Lung (tissue), 12 donors: Measurements from ENCODE around the gene RAB7B. TPM values are rescaled to one million over a fixed set of nuclear protein-coding genes. Genes with fewer than 3 reads are reported as not detected.
A peak's percentile ranks its signal among the peaks of the same experiment; 100 is the strongest.

Source experiments
- ATAC-seq: fragments of 200-7000 bp; cut with Tn5 transposase; one replicate; pipeline ENCODE4 v1.9.1; 2020; ENCODE audit warnings: moderate number of reproducible peaks; ENCODE audit not compliant: insufficient read depth, low FRiP score
- DNase-seq, 3 donors: peaks; one replicate each; pipeline ENCODE4 v3.0.0-alpha.2; 2013 to 2017
- H3K27ac ChIP-seq, 2 donors: one replicate each; pipeline ENCODE4 v1.5.1; 2013; ENCODE audit warnings: mild to moderate bottlenecking in 2 of 2, moderate library complexity in 2 of 2, control low read depth in 1 of 2, inconsistent platforms in 1 of 2, low read depth in 1 of 2, low read length in 1 of 2
- H3K27me3 ChIP-seq, 3 donors: one replicate each; pipeline ENCODE4 v1.5.1; 2013; ENCODE audit warnings: low read length in 2 of 3; ENCODE audit not compliant: control insufficient read depth in 3 of 3, insufficient read depth in 3 of 3
- H3K36me3 ChIP-seq, 4 donors: one replicate each; pipeline ENCODE4 v1.5.1; 2013; ENCODE audit warnings: low read length in 4 of 4, mild to moderate bottlenecking in 1 of 4, moderate library complexity in 1 of 4; ENCODE audit not compliant: control insufficient read depth in 4 of 4, insufficient read depth in 4 of 4
- H3K4me1 ChIP-seq, 5 donors: one replicate each; pipeline ENCODE4 v1.5.1; 2013; ENCODE audit warnings: low read length in 5 of 5, mild to moderate bottlenecking in 2 of 5, moderate library complexity in 1 of 5; ENCODE audit not compliant: control insufficient read depth in 5 of 5, insufficient read depth in 5 of 5
- H3K4me3 ChIP-seq: one replicate; pipeline ENCODE4 v1.5.1; 2013; ENCODE audit warnings: mild to moderate bottlenecking, control low read depth, moderate library complexity
- H3K9ac ChIP-seq, 2 donors: one replicate each; pipeline ENCODE4 v1.5.1; 2013; ENCODE audit warnings: low read length in 2 of 2, control low read depth in 1 of 2; ENCODE audit not compliant: insufficient read depth in 1 of 2
- H3K9me3 ChIP-seq, 4 donors: one replicate each; pipeline ENCODE4 v1.5.1; 2013; ENCODE audit warnings: low read length in 3 of 4, mild to moderate bottlenecking in 1 of 4, moderate library complexity in 1 of 4; ENCODE audit not compliant: control insufficient read depth in 4 of 4, insufficient read depth in 3 of 4
- WGBS, 2 donors: extraction: QIAGEN DNeasy Blood & Tissue Kit; methylation state at CpG; one replicate each; pipeline ENCODE4 v1.1.7; 2013; 5-methylcytosine and 5-hydroxymethylcytosine counted together
- polyA plus RNA-seq, 2 donors: library from polyadenylated mRNA; stranded (reverse); fragments of 200-250 nt; gene quantifications; one replicate each; pipeline ENCODE4 v1.2.1, GENCODE V29; 2013
- total RNA-seq, 2 donors: library from RNA; depleted of rRNA in 1 of 2; stranded (reverse); fragments of >200 nt in 1 of 2; gene quantifications; one replicate each; pipeline ENCODE4 v1.2.1, GENCODE V29; 2014 to 2021
- TF ChIP-seq, protein P1 (sequence below): IDR thresholded peaks from 2 replicates; pipeline ENCODE4 v1.5.1; 2012; ENCODE audit warnings: mild to moderate bottlenecking; ENCODE audit errors: control extremely low read depth, extremely low read depth
- donor health status: control.
- donor health status: control.
- donor health status: Bipolar disorder and iron deficiency.
- donor health status: healthy.
- donor health status: DM: yes; HTN: yes; CAD: no.

RAB7B gene
- total and polyA plus RNA-seq, 4 donors = 3.4 to 16.2 (median 4.4) TPM

DNA sequence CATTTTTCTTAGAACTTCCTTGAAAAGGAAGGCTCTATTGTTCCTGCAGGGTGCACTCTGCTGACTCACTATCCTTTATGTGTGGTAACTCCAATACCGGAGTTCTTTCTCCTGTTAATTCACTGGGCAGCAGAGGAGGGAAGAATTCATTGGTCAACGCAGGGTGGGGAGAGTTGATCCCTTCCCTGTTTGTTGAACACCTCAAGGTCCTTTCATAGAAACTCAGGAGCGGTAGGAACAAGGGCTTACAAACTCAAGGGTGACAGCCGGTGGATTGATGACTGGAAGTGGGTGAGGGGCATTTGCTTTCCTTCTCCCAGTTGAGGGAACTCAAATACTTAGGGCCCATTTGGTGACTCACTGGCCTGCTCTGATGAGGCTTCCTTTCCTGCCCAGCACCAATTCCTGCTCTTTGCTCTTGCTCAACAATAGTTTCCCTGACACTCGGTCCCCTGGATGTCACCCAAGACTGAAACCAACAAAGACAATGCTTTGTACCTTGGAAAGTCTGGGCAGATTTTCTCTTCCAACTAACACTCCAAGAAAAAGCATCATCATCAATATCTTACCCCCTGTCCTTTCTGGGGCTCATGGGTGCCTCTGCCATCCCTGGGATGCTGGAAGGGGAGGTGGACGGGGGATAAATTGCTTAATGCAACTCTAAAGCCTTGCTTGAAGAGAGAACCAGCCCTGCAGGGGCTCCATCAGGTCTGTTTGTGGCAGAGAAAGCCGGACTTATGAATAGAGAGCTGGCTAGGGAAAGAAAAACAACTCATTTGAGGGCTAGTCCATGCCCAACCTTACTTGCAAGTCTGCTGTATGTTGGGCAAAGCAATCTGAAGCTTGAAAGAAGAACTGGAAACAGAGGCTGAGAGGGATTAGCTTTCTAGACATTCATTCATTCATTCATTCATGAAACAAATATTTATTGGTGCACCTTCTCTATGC is 69.2 kb downstream of the RAB7B start:
- TF ChIP-seq, protein P1, sequence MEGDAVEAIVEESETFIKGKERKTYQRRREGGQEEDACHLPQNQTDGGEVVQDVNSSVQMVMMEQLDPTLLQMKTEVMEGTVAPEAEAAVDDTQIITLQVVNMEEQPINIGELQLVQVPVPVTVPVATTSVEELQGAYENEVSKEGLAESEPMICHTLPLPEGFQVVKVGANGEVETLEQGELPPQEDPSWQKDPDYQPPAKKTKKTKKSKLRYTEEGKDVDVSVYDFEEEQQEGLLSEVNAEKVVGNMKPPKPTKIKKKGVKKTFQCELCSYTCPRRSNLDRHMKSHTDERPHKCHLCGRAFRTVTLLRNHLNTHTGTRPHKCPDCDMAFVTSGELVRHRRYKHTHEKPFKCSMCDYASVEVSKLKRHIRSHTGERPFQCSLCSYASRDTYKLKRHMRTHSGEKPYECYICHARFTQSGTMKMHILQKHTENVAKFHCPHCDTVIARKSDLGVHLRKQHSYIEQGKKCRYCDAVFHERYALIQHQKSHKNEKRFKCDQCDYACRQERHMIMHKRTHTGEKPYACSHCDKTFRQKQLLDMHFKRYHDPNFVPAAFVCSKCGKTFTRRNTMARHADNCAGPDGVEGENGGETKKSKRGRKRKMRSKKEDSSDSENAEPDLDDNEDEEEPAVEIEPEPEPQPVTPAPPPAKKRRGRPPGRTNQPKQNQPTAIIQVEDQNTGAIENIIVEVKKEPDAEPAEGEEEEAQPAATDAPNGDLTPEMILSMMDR = no peak
- Histone ChIP-seq H3K9ac (no peak overlapping the region), H3K27me3 (no peaks in the 10 kb centered on the region), H3K27ac (peak overlapping the region in 1 of 2 donors; percentile 27), H3K4me1 (peaks cover 0 to 16% (median 0%) of the 10 kb centered on the region in 5 donors), H3K9me3 (no peaks in the 10 kb centered on the region), H3K36me3 (no peaks in the 10 kb centered on the region), H3K4me3 (no peak overlapping the region)
- DNase-seq = no peak
- WGBS, 2 donors = 30 to 42% methylated on average over 7 of the region's 7 CpGs
- ATAC-seq = peak; percentile 69

DNA sequence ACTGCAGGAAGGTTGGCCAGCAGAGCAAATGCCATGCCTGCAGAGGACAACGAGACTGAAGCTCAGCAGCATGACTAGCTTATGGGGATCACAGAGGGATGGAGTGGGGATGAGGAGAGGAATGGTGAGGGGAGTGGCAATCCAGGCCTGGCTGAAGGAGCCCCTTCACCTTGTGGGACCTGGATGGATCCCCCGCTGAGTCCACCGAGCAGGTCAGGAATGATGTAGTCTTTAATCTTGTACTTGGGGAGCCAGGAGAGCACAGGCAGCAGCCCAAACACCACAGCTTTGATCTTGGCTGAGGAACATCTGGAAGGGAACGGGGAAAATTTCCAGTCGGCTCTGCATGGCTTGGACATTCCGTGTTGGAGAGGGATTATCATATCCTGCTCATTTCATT is 70.4 kb downstream of the RAB7B start:
- no peak overlapping the region for H3K27ac ChIP-seq

GRCh38 chr1:205930799-205931281 is 72.4 kb downstream of the RAB7B start:
- no peak overlapping the region for H3K4me3 ChIP-seq
- no peaks in the 10 kb centered on the region for H3K9me3 ChIP-seq
- no peak overlapping the region for H3K27ac ChIP-seq
- ATAC-seq = no peak
- WGBS, 2 donors = 44 to 59% methylated on average over 4 of the region's 4 CpGs
- no peaks in the 10 kb centered on the region for H3K36me3 ChIP-seq
- DNase-seq = no peak
- peaks cover 0 to 16% (median 0%) of the 10 kb centered on the region in 5 donors for H3K4me1 ChIP-seq
- TF ChIP-seq, protein P1 = no peak
- no peaks in the 10 kb centered on the region for H3K27me3 ChIP-seq
- no peak overlapping the region for H3K9ac ChIP-seq

More for the DNA sequence above, 70.4 kb downstream of the RAB7B start:
- TF ChIP-seq, protein P1 = no peak
- Histone ChIP-seq H3K4me3 (no peak overlapping the region), H3K36me3 (no peaks in the 10 kb centered on the region), H3K9ac (no peak overlapping the region), H3K27me3 (no peaks in the 10 kb centered on the region), H3K9me3 (no peaks in the 10 kb centered on the region), H3K4me1 (peaks cover 0 to 16% (median 0%) of the 10 kb centered on the region in 5 donors)
- ATAC-seq (no peak), DNase-seq (no peak)
- 90 to 95% methylated on average over 6 of the region's 6 CpGs for WGBS, 2 donors
